HG02571 (cell line): ENCODE data around the gene ABHD11.
"Not testable (repeated sequence)": the region's sequence is repeated elsewhere in the genome, so short reads cannot be mapped to it uniquely, and the experiment has no call there.

Source experiments
- ATAC-seq: cut with Tn5 transposase; IDR thresholded peaks from one replicate; pipeline ENCODE4 v1.9.1; 2021; ENCODE audit warnings: mild to moderate bottlenecking, moderate library complexity; ENCODE audit not compliant: unreplicated experiment

The ABHD11 gene

DNA sequence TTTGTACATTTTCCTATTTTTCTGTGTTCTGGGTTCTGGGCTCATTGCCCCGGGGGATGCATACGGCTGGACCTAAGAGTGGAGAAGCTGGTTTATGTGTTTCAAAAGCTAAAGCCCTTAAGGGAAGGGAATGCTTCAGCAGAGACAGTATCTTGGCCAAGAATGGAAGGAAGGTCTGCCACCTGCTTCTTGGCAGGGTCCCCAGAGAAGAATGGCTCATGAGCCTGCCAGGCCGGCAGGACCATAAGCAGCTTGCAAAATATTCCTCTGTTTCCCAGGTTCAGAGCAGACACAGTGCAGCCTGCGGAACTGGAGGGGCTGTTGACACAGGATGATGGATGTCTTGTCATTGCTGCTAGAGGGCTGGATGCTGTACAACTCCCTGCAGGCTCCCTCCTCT, 7.8 kb upstream of the ABHD11 start:
- no peak for ATAC-seq

DNA sequence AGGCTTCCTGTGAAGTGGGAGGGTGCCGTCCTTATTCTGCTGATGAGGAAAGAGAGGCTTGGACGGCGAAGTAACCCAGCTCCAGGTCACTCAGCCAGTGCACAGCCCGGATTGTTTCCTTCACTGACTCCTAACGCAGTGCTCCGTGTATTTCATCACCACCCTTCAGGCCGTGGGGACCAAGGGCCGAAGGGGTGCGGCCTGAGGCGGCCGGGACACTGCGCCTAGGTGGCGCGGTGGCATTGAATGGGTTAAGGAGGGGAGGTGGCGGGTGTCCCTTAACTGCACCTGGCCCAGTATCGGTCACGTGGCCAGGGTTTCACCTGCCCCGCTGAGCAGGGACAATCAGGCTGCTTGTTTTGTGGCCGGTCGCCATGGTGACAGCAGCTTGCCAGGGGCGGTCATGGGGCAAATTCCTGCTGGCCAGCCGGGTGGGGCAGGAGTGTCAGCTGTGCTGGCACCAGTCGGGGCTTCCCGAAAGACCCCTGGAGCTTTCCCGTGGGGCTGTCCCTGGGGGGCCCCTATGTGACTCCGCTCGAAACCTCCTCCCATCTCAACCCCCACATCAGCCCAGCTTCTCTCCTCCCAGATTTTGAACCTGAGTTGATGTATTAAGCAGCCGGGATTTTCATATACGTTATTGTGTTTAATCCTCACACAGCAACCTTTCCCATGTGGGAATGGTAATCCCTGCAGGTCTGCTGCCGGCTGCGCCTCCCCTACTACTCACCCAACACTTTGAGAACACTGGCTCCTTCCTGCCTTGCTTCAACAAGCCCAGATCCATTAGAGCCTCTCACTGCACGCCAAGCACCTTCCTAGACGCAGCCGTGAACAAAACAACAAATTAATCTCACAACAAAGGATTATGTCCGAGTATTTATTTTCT, 4.4 kb upstream of the ABHD11 start:
- no peak for ATAC-seq

DNA sequence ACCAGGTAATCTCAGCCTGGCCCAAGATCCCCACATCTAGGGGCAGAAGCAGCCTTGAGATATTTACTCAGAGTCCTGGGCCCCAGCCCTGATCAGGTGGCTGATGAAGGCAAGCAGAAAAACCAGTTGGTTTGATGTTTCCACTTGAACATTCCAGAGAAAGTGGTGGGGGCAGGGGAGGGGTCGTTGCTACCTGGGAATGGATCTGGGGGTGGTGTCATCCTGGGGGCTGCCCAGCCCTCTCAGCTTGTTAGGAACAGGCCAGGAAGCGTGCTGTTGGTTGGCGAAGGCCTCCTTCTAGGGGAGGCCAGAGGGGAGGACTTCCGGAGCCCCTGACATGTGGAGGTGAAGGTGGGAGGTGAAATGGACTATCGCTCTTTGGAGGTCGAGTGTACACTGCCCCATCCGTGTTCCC, 3.7 kb upstream of the ABHD11 start:
- no peak for ATAC-seq

DNA sequence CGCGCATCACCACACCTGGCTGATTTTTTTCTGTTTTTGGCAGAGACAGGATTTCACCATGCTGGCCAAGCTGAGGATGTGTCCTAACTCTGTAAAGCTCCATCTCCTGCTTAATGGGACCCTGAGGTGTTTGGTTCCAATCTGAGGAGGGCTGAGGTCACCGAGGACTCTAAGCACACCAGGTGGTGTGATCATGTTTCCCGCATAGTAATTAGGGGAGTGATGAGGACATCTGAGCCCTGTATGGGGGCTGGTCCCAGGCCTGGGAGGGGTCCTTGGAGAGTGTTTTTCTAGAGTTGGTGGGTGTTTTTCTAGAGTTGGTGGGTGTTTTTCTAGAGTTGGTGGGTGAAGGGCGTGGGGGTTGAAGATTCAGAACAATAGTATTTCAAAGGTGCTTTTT, 3.0 kb upstream of the ABHD11 start:
- no peak for ATAC-seq

DNA sequence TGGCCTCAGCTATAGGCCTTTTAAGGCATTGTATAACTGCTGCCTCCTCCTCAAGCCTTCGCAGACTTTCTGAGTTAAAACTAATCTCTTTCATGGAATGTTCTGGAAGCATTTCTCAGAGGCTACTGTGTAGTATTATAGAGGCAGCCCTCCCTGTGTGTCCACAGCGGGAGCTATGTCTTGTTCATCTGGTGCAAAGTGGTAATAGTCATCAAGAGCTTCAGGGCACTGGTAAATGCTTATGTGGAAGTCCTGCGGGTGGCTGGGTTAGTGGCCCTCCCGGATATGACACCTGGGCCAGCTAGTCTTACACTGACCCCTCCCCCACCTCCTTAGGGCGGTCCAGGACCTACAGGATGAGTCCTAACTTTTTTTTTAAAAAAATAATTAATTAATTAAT, 2.2 kb upstream of the ABHD11 start:
- no peak for ATAC-seq

DNA sequence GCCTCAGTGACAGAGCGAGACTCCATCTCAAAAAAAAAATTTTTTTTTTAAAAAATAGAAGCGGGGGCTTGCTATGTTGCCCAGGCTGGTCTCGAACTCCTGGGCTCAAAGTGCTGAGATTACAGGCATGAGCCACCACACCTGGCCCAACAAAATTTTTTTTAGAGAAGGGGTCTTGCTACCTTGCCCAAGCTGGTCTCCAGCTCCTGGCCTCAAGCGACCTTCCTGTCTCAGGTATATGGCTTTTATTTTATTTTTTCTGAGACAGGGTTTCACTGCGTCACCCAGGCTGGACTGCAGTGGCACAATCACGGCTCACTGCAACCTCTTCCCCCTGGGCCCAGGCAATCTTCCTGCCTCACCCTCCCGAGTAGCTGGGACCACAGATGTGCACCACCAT, 1.6 kb upstream of the ABHD11 start:
- no peak for ATAC-seq

DNA sequence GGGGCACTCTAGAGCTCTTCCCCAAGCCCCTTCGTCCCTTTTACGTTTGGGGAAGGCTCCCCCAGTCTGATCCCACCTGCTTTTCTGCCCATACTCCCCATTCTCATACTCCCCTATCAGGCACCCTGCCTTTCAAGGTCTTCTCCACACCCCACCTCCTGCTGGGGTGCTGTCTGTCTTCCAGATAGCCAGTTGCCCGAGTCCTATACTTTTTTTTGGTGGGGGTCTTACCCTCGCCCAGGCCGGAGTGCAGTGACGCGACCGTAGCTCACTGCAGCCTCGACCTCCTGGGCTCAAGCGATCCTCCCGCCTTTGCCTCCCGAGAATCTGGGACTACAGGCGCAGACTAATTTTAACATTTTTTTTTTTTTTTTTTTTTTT, 775 bp upstream of the ABHD11 start:
- no peak for ATAC-seq

DNA sequence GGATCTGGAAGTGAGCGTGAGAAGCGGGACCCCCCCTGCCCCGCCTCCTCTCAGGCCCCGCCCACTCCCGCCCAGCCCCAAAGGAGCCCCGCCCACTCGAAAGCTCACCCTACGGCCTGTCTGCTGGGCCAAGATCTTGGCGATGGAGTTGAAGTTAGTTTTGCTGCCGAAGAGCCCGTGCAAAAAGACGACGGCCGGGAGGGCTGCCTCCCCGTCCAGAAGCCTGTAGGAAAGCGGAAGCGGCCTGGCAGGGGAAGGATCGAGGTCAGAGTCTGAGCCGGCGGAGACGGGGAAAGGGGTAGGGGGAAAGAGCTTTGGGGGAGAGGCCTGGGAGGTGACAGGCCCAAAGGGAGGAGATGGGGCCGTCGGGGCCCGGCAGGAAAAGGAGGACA, 386 bp downstream of the ABHD11 start:
- no peak for ATAC-seq

DNA sequence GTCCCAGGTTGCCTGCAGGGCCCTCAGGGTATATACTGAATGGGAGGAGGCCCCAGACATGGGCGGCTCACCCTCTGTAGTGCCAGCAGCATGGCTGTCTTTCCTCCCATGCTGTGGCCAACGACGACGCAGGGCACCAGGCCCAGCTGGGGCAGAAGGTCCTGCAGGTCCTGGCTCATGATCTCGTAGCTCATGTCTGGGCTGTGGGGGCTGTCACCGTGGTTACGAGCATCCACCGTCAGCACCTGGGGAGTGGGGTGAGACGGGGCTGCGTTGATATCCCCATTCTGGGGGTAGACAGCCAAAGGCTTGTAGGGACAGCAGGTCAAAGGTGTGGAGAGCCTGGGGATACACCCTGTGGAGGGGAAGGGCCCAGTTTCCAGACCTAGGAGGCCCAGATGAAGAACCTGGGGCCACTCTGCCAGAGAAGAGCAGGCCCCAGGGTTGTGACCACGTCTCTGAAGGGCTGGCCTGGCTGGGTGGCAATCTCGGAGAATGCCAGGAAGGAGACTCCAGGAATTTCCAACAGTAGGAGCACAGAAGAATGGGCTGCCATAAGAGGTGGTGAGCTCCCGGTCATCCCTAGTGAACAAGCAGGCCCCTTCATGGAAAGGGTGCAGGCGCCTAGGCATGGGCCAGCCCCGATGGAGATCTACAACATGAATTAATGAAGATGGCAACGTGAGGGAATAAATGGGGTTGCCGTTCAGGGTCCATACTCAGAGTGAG, 947 bp downstream of the ABHD11 start:
- ATAC-seq: no peak

DNA sequence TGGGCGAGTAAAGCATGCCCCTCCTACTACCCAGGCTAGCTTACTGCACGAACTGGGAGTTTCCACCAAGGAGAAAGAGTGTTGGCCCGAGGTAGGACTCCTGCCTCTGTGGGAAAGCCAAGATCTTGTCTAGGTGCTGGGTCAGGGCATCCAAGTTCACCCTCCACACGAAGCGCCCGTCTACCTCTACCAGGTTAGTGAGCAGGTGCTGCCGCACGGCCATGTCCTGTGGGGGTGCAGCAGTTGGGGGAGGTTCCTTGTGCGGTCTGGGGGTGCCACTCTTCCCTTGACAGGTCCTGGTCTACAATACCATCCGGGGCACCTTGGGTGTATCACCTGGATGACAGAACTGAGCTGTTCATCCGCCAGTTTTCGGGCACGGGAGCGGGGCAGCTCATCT, 1.7 kb downstream of the ABHD11 start:
- no peak for ATAC-seq

DNA sequence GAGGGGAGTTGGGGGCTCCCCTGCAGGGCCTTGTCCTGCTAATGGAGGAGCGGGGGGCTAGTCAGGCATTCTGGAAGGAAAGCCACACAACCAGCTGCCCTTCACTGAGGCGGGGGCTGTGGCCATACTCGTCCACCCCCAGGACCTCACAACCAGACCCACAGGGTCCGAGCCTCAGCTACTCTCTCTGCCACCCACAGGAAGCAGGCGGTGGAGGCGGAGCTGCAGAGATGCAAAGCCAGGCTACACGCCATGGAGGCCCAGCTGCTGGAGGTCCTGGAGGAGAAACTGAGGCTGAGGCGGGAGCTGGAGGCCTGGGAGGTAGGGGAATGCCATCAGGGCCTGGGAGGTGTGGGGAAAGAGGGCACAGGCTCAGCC, 3.1 kb downstream of the ABHD11 start:
- no peak for ATAC-seq

DNA sequence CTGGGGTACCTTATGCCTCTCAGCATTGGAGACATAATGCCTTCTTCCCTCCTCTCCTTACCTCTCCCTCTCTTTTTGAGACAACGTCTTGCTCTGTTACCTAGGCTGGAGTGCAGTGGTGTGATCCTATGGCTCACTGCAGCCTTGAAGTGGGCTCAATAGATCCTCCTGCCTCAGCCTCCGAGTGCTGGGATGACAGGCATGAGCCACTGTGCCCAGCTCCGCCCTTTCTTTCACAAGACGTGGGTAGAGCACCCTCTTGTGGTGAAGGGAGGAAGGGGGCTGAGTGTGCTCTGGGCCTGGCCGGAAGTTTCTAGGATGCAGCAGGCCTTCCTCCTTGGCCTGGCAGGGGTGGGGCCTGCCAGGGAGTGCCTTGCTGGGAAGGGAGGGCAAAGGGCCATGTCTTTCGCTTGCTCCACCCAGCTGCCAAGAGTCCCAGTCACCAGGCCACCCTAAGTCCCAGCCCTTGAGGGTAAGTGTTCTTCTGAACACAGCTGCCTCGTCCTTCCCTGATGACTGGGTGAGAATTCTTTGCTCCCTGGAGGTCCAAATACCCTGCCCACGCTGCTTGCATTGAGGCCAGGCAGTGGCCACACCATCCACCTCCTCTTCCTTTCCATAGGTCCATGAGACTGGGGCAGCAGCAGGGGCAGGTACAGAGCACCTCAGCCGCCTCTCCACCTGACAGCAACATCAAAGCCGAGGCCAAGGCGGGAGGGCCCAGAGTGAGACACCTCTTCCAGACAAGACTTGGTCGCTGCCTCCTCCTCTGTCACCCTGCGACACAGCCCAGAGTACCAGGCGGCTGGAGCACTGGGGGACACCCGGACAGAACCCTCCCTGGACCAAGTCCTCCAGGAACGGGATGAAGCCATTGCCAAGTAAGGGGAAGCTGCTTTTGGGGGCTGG, 3.7 kb downstream of the ABHD11 start:
- peak; percentile 31 for ATAC-seq

DNA sequence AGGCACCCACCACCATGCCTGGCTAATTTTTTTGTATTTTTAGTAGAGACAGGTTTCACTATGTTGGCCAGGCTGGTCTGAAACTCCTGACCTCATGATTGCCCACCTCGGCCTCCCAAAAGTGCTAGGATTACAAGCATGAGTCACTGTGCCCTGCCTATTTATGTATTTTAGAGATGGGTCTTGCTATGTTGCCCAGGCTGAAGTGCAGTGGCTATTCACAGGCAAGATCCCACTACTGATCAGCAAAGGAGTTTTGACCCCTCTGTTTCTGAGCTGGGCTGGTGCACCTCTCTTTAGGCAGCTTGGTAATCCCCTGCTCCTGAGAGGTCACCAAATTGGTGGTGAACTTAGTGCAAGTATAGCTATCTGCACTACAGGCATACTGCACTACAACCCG, 6.2 kb downstream of the ABHD11 start:
- ATAC-seq: no peak

DNA sequence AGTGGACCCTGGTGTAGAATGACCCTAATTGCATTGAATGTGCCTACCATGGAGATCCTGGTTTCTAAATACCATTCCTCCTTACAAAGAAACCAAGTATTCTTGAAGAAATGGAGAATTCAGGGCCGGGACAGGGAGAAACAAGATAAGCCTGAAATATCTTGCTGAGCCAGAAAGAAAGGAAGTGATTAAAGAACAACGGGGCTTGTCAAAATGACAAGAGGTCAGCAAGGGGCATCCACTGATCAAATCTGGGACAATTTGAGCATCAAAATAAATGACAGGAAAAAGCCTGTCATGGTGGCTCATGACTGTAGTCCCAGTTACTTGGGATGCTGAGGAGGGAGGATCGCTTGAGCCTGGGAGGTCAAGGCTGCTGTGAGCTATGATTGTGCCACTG, 8.1 kb downstream of the ABHD11 start:
- no peak for ATAC-seq

DNA sequence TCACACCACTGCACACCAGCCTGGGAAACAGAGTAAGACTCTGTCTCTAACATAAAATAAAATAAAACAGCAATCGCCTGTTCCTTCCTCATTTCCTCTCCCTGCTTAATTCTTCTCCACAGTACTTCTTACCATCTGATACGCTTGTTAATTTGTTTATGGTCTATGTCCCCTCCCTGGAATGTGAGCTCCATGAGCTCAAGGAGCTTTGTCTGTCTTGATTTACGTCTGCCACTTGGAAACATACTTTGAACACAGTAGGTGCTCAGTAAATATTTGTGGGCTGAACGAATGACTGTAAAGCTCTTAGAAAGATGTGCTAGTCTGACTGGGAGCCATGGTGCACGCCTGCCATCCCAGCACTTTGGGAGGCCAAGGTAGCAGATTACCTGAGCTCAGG, 10.1 kb downstream of the ABHD11 start:
- no peak for ATAC-seq

DNA sequence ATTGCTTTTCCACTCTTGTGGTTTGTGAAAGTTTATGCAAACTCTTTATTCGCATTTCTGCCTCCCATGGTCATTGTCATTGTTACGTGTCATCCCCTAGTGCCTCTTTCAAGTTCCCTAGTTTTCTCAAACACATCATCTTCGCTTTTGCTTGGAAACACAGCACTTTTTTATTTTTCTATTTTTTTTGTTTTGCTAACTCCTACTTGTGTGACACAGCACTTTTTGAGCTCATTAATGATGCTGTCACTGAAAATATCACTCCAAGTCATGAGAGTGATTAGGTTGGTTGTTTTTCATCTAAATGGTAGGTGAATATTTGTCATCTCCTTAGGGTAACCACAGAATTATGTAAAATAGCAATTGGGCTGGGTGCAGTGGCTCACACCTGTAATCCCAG, 10.7 kb downstream of the ABHD11 start:
- ATAC-seq: no peak

DNA sequence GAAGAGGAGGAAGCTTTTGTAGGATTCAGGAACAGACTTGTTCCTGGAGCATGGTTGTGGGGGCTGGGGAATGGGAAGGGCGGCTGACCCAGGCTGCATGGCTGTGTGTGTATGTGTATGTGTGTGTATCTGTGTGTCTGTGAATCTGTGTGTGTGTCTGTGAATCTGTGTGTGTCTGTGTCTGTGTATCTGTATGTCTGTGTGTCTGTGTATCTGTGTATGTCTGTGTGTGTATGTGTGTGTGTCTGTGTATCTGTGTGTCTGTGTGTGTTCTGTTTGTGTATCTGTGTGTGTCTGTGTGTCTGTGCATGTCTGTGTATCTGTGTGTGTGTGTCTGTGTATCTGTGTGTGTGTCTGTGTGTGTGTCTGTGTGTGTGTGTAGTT, 12.5 kb downstream of the ABHD11 start:
- no peak for ATAC-seq

DNA sequence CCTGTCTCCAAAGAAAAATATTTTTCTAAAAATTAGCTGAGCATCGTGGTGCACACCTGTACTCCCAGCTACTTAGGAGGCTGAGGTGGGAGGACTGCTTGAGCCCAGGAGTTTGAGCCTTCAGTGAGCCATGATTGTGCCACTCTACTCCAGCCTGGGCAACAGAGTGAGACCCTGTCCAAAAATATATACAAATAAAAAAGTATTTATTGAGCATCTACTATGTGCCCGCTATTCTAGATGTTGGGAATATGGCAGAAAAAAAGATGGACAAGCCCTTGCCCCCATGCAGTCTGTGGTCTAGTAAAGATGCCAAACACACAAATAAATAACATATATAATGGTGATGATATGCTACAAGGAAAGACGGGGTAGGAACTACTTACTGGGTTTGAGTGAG, 14.8 kb downstream of the ABHD11 start:
- ATAC-seq: no peak

DNA sequence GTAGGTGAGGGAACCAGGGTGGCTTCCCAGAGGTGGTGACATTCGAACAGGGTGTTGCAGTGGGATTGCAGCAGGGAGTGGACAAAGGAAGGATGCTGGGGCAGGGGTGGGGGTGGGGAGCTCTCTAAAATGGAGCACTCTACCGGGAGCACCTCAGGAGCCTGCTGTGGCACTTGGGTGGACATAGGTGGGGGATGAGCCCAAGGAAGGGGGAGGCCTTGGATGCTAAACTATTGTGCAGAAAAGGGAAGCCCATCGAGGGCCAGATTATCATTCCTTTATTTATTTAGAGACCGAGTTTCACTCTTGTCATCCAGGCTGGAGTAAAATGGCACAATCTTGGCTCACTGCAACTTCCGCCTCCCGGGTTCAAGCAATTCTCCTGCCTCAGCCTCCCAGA, 15.8 kb downstream of the ABHD11 start:
- no peak for ATAC-seq

DNA sequence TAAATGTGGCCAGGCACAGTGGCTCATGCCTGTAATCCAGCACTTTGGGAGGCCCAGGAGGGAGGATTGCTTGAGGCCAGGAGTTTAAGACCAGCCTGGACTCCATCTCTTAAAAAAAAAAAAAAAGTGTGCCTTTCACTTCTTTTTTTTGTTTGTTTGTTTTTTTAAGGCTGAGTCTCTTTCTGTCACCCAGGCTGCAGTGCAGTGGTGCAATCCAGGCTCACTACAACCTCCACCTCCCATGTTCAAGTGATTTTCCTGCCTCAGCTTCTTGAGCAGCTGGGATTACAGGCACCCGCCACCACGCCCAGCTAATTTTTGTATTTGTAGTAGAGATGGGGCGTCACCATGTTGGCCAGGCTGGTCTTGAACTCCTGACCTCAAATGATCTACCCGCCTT, 16.4 kb downstream of the ABHD11 start:
- not testable (repeated sequence) for ATAC-seq

DNA sequence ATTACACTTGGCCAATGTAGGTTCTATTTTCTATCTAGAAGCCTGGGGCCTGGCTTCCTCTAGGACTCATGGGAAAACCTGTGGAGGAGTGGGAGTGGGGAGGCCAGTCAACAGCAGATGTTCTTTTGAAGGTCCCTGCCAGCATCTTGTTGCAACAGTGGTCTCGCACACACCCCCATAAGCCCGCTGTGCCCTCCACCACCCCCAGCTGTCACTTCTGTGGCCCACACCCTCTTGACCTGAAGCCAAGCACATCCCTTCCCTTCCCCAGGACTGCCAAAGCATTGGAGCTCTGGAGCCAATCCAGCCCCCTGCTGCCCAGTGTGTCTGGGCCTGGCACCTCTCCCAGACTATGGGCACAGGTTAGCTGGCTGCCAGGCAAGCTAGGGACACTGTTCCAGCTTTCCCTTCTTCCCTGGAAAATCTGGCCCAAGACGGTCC, 17.2 kb downstream of the ABHD11 start:
- no peak for ATAC-seq
